K562 (cell line): ENCODE results near the gene CDC42BPB. TPM values are rescaled to one million over a fixed set of nuclear protein-coding genes. Genes with fewer than 3 reads are reported as not detected.

Experiments
- ATF1 ChIP-seq, 2 experiments: fragments of 450-650 bp in 1 of 2; IDR thresholded peaks; 2 replicates each; pipeline ENCODE4 v1.6.1; 2016; ENCODE audit warnings: missing compliant biosample characterization in 1 of 2, missing genetic modification characterization in 1 of 2
- BHLHE40 ChIP-seq: IDR thresholded peaks from 2 replicates; pipeline ENCODE4 v1.6.1; 2011; ENCODE audit warnings: low read length, improper control_type of control experiment
- BMI1 ChIP-seq: fragments of 150-350 bp; IDR thresholded peaks from 2 replicates; pipeline ENCODE4 v1.6.1; 2014; ENCODE audit warnings: low read length
- CBFA2T3 ChIP-seq: fragments of 450-650 bp; IDR thresholded peaks from 2 replicates; pipeline ENCODE4 v1.6.1; 2017
- E2F3 ChIP-seq: fragments of 250-450 bp; sonication (Bioruptor Pico); IDR thresholded peaks from 2 replicates; pipeline ENCODE4 v1.4.0; 2020; ENCODE audit warnings: mild to moderate bottlenecking
- EWSR1 ChIP-seq: fragments of 450-650 bp; IDR thresholded peaks from 2 replicates; pipeline ENCODE4 v1.6.1; 2018; ENCODE audit warnings: borderline replicate concordance, mild to moderate bottlenecking, low read depth, moderate library complexity; ENCODE audit not compliant: partially characterized antibody
- GABPB2 ChIP-seq: fragments of 250-450 bp; sonication (Bioruptor Pico); conservative IDR thresholded peaks from 2 replicates; pipeline ENCODE4 v1.5.1; 2021; ENCODE audit warnings: mild to moderate bottlenecking
- KLF16 ChIP-seq: IDR thresholded peaks from 2 replicates; pipeline ENCODE4 v1.6.1; 2016; ENCODE audit warnings: antibody characterized with exemption
- MECOM ChIP-seq: fragments of 250-450 bp; sonication (Bioruptor Pico); IDR thresholded peaks from 2 replicates; pipeline ENCODE4 v1.8.0; 2022; ENCODE audit warnings: inconsistent platforms
- PHB2 ChIP-seq: fragments of 450-650 bp; IDR thresholded peaks from 2 replicates; pipeline ENCODE4 v1.6.1; 2017; ENCODE audit warnings: low read depth
- PHTF2 ChIP-seq: fragments of 250-450 bp; sonication (Bioruptor Pico); IDR thresholded peaks from 2 replicates; pipeline ENCODE4 v1.5.0; 2021; ENCODE audit warnings: mild to moderate bottlenecking
- PPARD ChIP-seq: fragments of 250-450 bp; sonication (Bioruptor Pico); IDR thresholded peaks from 2 replicates; pipeline ENCODE4 v1.8.0; 2022; ENCODE audit warnings: inconsistent platforms, mild to moderate bottlenecking, moderate library complexity
- SP1 ChIP-seq: sonication (generic); formaldehyde crosslinking; IDR thresholded peaks from 2 replicates; pipeline ENCODE4 v1.8.1; 2022; ENCODE audit warnings: mild to moderate bottlenecking, missing genetic modification reagents
- TEAD4 ChIP-seq, 2 experiments: sonication (generic) in 1 of 2; formaldehyde crosslinking in 1 of 2; IDR thresholded peaks; 2 replicates each; pipeline versions ENCODE4 v1.6.1 to v1.8.0; 2012 to 2022; ENCODE audit warnings: borderline replicate concordance in 1 of 2, inconsistent platforms in 1 of 2, low read length in 1 of 2, mild to moderate bottlenecking in 1 of 2, missing genetic modification reagents in 1 of 2
- ZFP36 ChIP-seq: fragments of 150-350 bp; IDR thresholded peaks from 2 replicates; pipeline ENCODE4 v1.6.1; 2018; ENCODE audit warnings: low read length, low read depth; ENCODE audit not compliant: partially characterized antibody
- ZNF239 ChIP-seq: fragments of 250-450 bp; sonication (Bioruptor Pico); IDR thresholded peaks from 2 replicates; pipeline ENCODE4 v1.4.0; 2020; ENCODE audit warnings: mild to moderate bottlenecking
- ZSCAN29 ChIP-seq: fragments of 450-650 bp; IDR thresholded peaks from 2 replicates; pipeline ENCODE4 v1.6.1; 2017
- polyA plus RNA-seq, 8 experiments: library from polyadenylated mRNA; depleted of rRNA in 4 of 8; stranded (reverse) in 5 of 8; unstranded in 3 of 8; fragments of >200 nt; fragmentation: Nextera tagmentation in 2 of 8; fragmentation: Illumina TruSeq in 1 of 8; extraction: Ambion mirVana in 2 of 8; extraction: Trizol in 1 of 8; gene quantifications; 2 replicates each; pipeline versions ENCODE4 v1.2.1 to v1.2.3, GENCODE V29; 2011 to 2014; ENCODE audit warnings: inconsistent platforms in 1 of 8, missing spikeins in 1 of 8
- total RNA-seq, 7 experiments: library from RNA; depleted of rRNA in 6 of 7; stranded (reverse); fragments of >200 nt in 6 of 7; fragmentation: Illumina TruSeq in 2 of 7; extraction: Trizol in 2 of 7; gene quantifications; 2 replicates each; pipeline versions ENCODE4 v1.2.1 to v1.2.3, GENCODE V29; 2011 to 2021; ENCODE audit warnings: low replicate concordance in 1 of 7
- TF ChIP-seq, protein P1 (sequence below): fragments of 450-650 bp; IDR thresholded peaks from 2 replicates; pipeline ENCODE4 v1.6.1; 2017; ENCODE audit warnings: antibody characterized with exemption, mild to moderate bottlenecking
- TF ChIP-seq, protein P2 (sequence below), 3 experiments: IDR thresholded peaks in 2 of 3; conservative IDR thresholded peaks in 1 of 3; 2 replicates each; pipeline ENCODE4 v1.5.1; 2011 to 2012; ENCODE audit warnings: low read length in 3 of 3, mild to moderate bottlenecking in 3 of 3, control low read depth in 2 of 3, improper control_type of control experiment in 1 of 3, inconsistent platforms in 1 of 3, low read depth in 1 of 3, mixed read lengths in 1 of 3, moderate library complexity in 1 of 3; ENCODE audit not compliant: insufficient read depth in 2 of 3
- TF ChIP-seq, protein P3 (sequence below): sonication (generic); formaldehyde crosslinking; IDR thresholded peaks from 2 replicates; pipeline ENCODE4 v1.8.1; 2023; ENCODE audit warnings: mild to moderate bottlenecking, missing genetic modification reagents

Gene CDC42BPB
- total and polyA plus RNA-seq, 9 of the 15 experiments (the other 6 are each of a cell fraction or from before 2014, with no cell fraction given) = 0.07 to 24.3 (median 12.6) TPM

DNA sequence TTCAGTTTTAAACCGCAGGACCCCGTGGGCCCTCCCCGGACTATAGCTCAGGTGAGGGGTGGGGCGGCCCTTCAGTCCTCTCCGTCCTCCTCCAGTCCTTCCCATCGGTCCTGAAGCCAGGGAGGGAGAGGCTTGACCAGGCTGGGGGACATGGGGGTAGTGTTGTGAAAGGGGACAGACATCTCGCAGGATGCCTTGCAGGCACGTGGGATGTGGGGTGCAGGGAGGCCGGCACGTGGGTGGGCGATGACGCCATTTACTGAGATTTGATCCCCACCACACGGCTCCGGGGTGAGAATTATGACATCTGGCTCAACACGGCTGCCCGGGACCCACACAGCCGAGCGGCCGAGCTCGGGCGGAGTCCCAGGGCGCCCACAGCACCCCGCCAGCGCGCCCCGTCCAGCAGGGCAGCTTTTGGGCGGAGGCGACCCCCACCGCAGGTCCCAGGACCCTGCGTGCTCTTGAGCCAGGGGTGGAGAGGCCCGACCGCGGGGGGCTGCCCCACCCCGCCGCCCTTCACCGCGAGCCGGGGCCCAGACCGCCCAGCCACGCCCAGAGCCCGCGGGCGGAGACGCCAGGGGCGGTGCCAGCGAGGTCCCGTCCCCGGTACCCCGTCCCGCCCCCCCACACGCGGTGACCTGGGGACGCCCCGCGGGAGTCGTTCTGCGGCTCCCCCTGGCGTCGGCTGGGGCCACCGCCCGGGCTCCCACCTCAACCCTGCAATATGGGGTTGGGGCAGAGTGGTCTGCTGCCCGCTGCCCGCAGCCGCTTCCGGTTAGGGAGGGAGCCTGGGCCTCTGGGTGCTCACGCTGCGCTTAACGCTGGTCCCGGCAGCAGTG is 33.9 kb upstream of the CDC42BPB start (continued):
- TF ChIP-seq, protein P1, sequence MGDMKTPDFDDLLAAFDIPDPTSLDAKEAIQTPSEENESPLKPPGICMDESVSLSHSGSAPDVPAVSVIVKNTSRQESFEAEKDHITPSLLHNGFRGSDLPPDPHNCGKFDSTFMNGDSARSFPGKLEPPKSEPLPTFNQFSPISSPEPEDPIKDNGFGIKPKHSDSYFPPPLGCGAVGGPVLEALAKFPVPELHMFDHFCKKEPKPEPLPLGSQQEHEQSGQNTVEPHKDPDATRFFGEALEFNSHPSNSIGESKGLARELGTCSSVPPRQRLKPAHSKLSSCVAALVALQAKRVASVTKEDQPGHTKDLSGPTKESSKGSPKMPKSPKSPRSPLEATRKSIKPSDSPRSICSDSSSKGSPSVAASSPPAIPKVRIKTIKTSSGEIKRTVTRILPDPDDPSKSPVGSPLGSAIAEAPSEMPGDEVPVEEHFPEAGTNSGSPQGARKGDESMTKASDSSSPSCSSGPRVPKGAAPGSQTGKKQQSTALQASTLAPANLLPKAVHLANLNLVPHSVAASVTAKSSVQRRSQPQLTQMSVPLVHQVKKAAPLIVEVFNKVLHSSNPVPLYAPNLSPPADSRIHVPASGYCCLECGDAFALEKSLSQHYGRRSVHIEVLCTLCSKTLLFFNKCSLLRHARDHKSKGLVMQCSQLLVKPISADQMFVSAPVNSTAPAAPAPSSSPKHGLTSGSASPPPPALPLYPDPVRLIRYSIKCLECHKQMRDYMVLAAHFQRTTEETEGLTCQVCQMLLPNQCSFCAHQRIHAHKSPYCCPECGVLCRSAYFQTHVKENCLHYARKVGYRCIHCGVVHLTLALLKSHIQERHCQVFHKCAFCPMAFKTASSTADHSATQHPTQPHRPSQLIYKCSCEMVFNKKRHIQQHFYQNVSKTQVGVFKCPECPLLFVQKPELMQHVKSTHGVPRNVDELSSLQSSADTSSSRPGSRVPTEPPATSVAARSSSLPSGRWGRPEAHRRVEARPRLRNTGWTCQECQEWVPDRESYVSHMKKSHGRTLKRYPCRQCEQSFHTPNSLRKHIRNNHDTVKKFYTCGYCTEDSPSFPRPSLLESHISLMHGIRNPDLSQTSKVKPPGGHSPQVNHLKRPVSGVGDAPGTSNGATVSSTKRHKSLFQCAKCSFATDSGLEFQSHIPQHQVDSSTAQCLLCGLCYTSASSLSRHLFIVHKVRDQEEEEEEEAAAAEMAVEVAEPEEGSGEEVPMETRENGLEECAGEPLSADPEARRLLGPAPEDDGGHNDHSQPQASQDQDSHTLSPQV = peak; percentile 20; the same call in 1 of the 2 replicates
- TF ChIP-seq E2F3 (CRISPR knock-in tag) = no peak
- no peak for TF ChIP-seq GABPB2 (CRISPR knock-in tag)
- TF ChIP-seq ZFP36 = no peak
- TF ChIP-seq, protein P2, sequence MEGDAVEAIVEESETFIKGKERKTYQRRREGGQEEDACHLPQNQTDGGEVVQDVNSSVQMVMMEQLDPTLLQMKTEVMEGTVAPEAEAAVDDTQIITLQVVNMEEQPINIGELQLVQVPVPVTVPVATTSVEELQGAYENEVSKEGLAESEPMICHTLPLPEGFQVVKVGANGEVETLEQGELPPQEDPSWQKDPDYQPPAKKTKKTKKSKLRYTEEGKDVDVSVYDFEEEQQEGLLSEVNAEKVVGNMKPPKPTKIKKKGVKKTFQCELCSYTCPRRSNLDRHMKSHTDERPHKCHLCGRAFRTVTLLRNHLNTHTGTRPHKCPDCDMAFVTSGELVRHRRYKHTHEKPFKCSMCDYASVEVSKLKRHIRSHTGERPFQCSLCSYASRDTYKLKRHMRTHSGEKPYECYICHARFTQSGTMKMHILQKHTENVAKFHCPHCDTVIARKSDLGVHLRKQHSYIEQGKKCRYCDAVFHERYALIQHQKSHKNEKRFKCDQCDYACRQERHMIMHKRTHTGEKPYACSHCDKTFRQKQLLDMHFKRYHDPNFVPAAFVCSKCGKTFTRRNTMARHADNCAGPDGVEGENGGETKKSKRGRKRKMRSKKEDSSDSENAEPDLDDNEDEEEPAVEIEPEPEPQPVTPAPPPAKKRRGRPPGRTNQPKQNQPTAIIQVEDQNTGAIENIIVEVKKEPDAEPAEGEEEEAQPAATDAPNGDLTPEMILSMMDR (IDR thresholded peaks at IDR 0.05 in 2 of 3, conservative IDR thresholded peaks at IDR 0.05 in 1 of 3; ENCODE audit: insufficient read depth in 2 of 3, low read depth in 1 of 3, low read length in 3 of 3) = peak; percentile 56 to 67 (median 58); a peak in 5 of 6 replicates
- TF ChIP-seq KLF16 = no peak
- TF ChIP-seq ATF1 (CRISPR knock-in tag; IDR thresholded peaks at IDR 0.05) = no peak
- no peak for TF ChIP-seq ATF1 (tag; IDR thresholded peaks at IDR 0.05)
- no peak for TF ChIP-seq EWSR1
- TF ChIP-seq, protein P3, sequence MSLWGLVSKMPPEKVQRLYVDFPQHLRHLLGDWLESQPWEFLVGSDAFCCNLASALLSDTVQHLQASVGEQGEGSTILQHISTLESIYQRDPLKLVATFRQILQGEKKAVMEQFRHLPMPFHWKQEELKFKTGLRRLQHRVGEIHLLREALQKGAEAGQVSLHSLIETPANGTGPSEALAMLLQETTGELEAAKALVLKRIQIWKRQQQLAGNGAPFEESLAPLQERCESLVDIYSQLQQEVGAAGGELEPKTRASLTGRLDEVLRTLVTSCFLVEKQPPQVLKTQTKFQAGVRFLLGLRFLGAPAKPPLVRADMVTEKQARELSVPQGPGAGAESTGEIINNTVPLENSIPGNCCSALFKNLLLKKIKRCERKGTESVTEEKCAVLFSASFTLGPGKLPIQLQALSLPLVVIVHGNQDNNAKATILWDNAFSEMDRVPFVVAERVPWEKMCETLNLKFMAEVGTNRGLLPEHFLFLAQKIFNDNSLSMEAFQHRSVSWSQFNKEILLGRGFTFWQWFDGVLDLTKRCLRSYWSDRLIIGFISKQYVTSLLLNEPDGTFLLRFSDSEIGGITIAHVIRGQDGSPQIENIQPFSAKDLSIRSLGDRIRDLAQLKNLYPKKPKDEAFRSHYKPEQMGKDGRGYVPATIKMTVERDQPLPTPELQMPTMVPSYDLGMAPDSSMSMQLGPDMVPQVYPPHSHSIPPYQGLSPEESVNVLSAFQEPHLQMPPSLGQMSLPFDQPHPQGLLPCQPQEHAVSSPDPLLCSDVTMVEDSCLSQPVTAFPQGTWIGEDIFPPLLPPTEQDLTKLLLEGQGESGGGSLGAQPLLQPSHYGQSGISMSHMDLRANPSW (CRISPR knock-in tag) = no peak
- TF ChIP-seq SP1 (CRISPR knock-in tag) = no peak
- no peak for TF ChIP-seq PPARD (CRISPR knock-in tag)
- TF ChIP-seq ZSCAN29 = no peak
- TF ChIP-seq BHLHE40 = peak; percentile 43; the same call in 1 of the 2 replicates
- TF ChIP-seq PHTF2 (CRISPR knock-in tag) = no peak
- no peak for TF ChIP-seq TEAD4 (IDR thresholded peaks at IDR 0.05; ENCODE audit: low read length)
- TF ChIP-seq TEAD4 (CRISPR knock-in tag; IDR thresholded peaks at IDR 0.05; ENCODE audit: borderline replicate concordance) = no peak
- TF ChIP-seq PHB2 = no peak
- no peak for TF ChIP-seq BMI1
- no peak for TF ChIP-seq ZNF239 (CRISPR knock-in tag)
- no peak for TF ChIP-seq MECOM (CRISPR knock-in tag)
- no peak for TF ChIP-seq CBFA2T3
